GM18867 (cell line): ENCODE data around the gene RUSC2.

Experiments
- ATAC-seq: cut with Tn5 transposase; IDR thresholded peaks from one replicate; pipeline ENCODE4 v1.9.1; 2021; ENCODE audit warnings: mild to moderate bottlenecking, moderate library complexity; ENCODE audit not compliant: unreplicated experiment

Gene RUSC2

GRCh38 chr9:35489313-35490154 lies at the start of gene RUSC2:
RUSC2 (plus strand) TSS chr9:35490111; CDS start chr9:35546522, 56,411 bp downstream.
- ATAC-seq, result no peak

DNA sequence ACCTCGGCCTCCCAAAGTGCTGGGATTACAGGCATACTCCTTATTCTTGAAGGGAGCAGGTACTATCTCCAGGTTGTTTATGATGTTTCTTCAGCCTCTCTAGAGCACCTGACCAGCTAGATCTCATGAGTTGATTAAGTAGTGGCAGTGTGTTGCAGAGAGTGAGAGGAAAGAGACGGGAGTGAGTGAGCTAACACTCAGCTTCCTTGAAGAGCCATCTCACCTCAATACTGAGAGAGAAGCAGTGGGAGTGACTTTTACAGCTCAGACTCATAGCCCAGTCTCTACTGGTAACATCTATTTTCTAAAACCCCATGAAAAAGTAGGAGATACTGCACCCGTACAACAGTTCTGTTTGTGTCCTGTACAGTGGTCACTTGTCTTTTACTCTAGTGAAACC lies 43.9 kb upstream of the RUSC2 start:
- no peak for ATAC-seq

GRCh38 chr9:35448496-35448895 lies 41.4 kb upstream of the RUSC2 start:
- ATAC-seq, result no peak

DNA sequence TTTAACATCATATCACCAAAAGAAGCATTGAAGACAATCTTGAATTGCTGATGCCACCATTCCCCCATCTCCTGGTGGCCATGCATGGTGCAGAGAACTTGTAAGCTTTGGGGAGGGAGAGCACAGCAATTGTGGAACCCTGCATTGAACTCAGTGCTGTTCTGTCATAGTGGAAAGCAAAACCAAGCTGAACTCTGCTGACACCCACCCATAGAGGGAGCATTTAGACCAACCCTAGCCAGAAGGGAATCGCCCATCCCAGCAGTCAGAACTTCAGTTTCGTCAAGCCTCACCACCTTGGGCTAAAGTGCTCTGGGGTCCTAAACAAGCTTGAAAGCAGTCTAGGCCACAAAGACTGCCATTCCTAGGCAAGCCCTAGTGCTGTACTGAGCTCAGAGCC lies 37.4 kb upstream of the RUSC2 start:
- ATAC-seq, result no peak

- no peak for ATAC-seq
Measured at GRCh38 chr9:35453786-35454185, 36.1 kb upstream of the RUSC2 start.

GRCh38 chr9:35464141-35465025 lies 25.5 kb upstream of the RUSC2 start:
- ATAC-seq, result no peak

DNA sequence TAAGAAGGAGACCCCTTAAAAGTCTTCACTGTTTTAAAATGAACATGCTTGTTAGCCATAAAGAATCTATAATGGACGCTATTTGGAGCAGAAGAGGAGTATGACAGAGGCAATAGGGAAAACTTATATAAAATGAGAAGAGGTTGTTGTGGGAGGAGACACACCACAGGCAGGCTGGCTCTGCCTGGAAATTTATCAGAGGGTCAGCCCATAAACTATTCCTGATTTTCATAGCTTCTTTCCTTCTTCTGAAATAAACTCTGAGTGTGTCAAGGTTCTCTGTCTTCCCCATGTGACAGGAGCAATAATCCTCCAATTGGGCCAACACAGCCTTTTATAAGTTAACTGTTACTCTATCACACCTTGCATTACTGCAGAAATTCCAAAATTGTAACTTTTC lies 19.6 kb upstream of the RUSC2 start:
- no peak for ATAC-seq

DNA sequence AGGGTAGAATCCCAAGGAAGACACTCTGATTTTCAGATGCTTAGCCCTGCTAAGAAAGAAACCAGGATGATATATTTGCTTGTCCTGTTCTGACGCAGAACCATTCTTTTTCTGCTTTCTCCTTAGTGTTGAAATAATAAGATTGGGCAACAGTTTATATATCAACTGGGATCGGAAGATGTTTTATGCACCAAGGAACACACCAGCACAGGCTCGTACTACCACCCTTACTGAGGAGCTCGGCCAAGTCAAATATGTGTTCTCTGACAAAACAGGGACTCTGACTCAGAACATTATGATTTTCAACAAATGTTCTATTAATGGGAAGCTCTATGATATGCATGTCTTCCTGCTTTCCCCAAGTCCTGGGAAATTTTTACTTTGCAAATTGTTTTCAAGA lies 19.0 kb upstream of the RUSC2 start:
- no peak for ATAC-seq

- ATAC-seq, result no peak
Measured at GRCh38 chr9:35476596-35476995, 13.3 kb upstream of the RUSC2 start.

GRCh38 chr9:35477211-35477855 lies 12.6 kb upstream of the RUSC2 start:
- ATAC-seq, result peak; percentile 50

GRCh38 chr9:35478871-35479270 lies 11.0 kb upstream of the RUSC2 start:
- no peak for ATAC-seq

GRCh38 chr9:35481347-35481975 lies 8.4 kb upstream of the RUSC2 start:
- no peak for ATAC-seq

DNA sequence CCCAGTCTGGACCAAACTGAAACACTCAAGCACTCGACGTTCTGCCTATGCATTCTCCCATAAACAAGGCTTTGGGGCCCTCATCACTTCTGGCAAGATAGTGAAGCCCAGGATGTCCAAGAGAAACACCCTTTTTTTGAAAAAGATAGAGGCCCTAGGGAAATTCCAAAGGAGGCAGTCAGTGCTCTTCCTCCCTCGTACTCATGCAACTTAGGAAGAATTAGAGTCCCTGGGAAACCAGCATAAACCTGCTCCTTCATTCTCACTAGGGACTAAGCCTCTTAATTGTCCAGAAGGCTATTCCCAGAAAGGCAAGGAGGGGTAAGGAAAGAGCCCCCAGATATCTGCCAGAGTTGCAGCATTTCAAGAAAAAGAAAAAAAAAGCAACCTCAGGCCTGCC lies 7.8 kb upstream of the RUSC2 start:
- ATAC-seq, result no peak

GRCh38 chr9:35484406-35484805 lies 5.5 kb upstream of the RUSC2 start:
- ATAC-seq, result no peak

DNA sequence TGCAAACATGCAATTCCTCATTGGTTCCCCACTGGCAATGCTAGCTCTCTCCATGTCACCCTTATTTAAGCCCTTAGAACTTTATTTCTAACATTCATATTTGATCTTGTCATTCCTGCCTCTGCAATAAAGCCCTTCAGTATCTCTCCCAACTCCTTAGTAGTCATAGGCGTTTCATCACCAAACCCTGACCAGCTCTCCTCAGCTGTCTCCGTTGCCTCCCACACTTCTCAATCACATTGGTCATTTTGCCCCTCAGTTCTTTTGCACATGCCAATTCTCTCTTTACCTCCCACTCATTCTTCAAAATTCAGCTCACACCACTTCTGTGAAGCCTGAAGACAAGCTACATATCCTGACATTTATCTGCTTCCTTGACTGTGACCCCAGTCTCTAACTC lies 2.8 kb upstream of the RUSC2 start:
- ATAC-seq, result no peak

DNA sequence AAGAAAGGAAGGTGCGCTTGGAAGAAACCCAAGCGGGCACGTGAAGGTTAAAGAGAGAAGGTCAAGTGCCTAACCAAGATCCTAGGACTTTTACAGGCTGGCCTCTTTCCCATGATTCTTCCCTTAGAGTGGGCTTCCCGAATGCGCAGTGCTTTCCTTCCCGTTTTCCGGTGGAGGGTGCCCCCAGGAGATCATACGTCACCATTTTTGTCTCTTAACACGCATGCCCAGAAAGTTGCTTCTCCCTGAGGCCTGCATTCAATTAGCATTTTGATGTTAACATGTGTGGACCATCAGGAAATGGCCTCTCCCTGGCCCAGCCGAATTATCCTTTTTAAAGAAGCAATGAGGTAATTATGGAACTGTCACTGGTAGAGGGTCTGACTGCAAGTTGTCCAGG lies 1.9 kb upstream of the RUSC2 start:
- ATAC-seq, result no peak

DNA sequence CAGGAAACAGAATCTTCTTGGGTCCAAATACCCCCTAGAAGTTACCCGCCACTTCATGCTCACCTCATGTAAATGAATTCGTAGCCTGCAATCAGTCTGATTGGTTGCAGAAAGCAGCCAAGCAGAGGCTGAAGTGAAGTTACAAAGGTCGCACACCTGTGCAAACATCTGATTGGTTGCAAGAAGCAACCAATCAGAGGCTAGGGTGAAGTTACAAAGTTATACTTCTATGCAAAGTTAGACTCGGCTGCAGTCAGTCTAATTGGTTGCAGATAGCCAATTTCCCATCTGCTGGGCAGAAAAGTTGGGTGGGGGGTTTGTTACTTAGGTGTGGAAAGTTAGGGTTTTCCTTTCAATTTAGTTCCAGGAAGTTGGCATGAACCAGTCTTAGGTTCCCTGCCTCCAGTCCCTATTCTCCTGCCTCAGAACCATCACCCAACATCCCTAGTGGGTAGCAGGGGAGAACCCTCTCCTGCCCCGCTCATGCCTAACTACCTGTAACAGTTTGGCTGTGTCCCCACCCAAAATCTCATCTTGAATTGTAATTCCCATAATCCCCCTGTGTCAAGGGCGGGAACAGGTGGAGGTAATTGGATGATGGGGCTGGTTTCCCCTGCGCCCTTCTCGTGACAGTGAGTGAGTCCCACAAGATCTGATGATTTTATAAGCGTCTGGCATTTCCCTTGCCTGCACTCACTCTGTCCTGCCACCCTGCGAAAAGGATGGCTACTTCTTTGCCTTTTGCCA lies 1.2 kb upstream of the RUSC2 start:
- no peak for ATAC-seq

GRCh38 chr9:35490155-35490909 lies 421 bp downstream of the RUSC2 start:
- no peak for ATAC-seq

GRCh38 chr9:35490910-35491465 lies 1.1 kb downstream of the RUSC2 start:
- ATAC-seq, result no peak
